HEK293 (cell line): ENCODE results near the gene MIF4GD.

ENCODE experiments used
- CTCF ChIA-PET: fragments of 350-600 bp; formaldehyde crosslinking; extraction: SDS; loops from one replicate; lab custom pipeline; 2021; ENCODE audit warnings: antibody characterized with exemption; lab: Yijun Ruan, JAX
- POLR2A ChIA-PET: fragments of 300-600 bp; formaldehyde crosslinking; extraction: SDS; loops from one replicate; lab custom pipeline; 2020; ENCODE audit warnings: antibody characterized with exemption, inconsistent platforms; lab: Yijun Ruan, JAX
- H3K27ac ChIP-seq: fragments of 200-500 bp; sonication (Bioruptor generic); 2 replicates; pipeline ENCODE4 v1.5.1; 2014; ENCODE audit warnings: low read depth, low read length, control low read depth, inconsistent platforms; ENCODE audit errors: extremely low read depth
- H3K36me3 ChIP-seq, 2 experiments: fragments of 200-500 bp in 1 of 2; sonication (Bioruptor generic) in 1 of 2; 1 replicate in 1 of 2; 2 replicates in 1 of 2; pipeline ENCODE4 v1.5.1; 2014 to 2017; ENCODE audit warnings: inconsistent platforms in 2 of 2, low read length in 2 of 2; ENCODE audit not compliant: control insufficient read depth in 2 of 2, insufficient read depth in 1 of 2
- H3K4me1 ChIP-seq: fragments of 200-500 bp; sonication (Bioruptor generic); 2 replicates; pipeline ENCODE4 v1.5.1; 2014; ENCODE audit warnings: mild to moderate bottlenecking, low read length, inconsistent platforms; ENCODE audit not compliant: control insufficient read depth, insufficient read depth
- H3K4me3 ChIP-seq: 2 replicates; pipeline ENCODE4 v1.5.1; 2011; ENCODE audit warnings: low read depth, mild to moderate bottlenecking, control low read depth, low read length, moderate library complexity
- H3K9me3 ChIP-seq: fragments of 200-500 bp; sonication (Bioruptor generic); 2 replicates; pipeline ENCODE4 v1.5.1; 2014; ENCODE audit warnings: low read depth, low read length, inconsistent platforms; ENCODE audit not compliant: control insufficient read depth, insufficient read depth
- EGR2 ChIP-seq: fragments of 450-650 bp; formaldehyde crosslinking; IDR thresholded peaks from 2 replicates; pipeline ENCODE4 v1.5.1; 2016; ENCODE audit warnings: low read depth, missing biosample characterization, missing genetic modification characterization
- KLF7 ChIP-seq: fragments of 450-650 bp; formaldehyde crosslinking; IDR thresholded peaks from 2 replicates; pipeline ENCODE4 v1.5.1; 2016; ENCODE audit warnings: missing biosample characterization, missing genetic modification characterization, borderline replicate concordance
- SP2 ChIP-seq: fragments of 450-650 bp; formaldehyde crosslinking; IDR thresholded peaks from 2 replicates; pipeline ENCODE4 v1.5.1; 2016; ENCODE audit warnings: missing biosample characterization, missing genetic modification characterization
- ZBTB49 ChIP-seq: fragments of 450-650 bp; formaldehyde crosslinking; IDR thresholded peaks from 2 replicates; pipeline ENCODE4 v1.5.1; 2016; ENCODE audit warnings: missing biosample characterization, missing genetic modification characterization, low read depth
- ZBTB8A ChIP-seq: fragments of 450-650 bp; formaldehyde crosslinking; IDR thresholded peaks from 2 replicates; pipeline ENCODE4 v1.5.1; 2016; ENCODE audit warnings: missing biosample characterization, missing genetic modification characterization
- ZNF132 ChIP-seq: fragments of 450-650 bp; formaldehyde crosslinking; IDR thresholded peaks from 2 replicates; pipeline ENCODE4 v1.5.1; 2017; ENCODE audit warnings: missing biosample characterization, missing genetic modification characterization, borderline replicate concordance
- ZNF133 ChIP-seq: fragments of 450-650 bp; formaldehyde crosslinking; IDR thresholded peaks from 2 replicates; pipeline ENCODE4 v1.5.1; 2016; ENCODE audit warnings: missing biosample characterization, missing genetic modification characterization
- ZNF175 ChIP-seq: fragments of 450-650 bp; formaldehyde crosslinking; IDR thresholded peaks from 2 replicates; pipeline ENCODE4 v1.5.1; 2016; ENCODE audit warnings: missing biosample characterization, missing genetic modification characterization
- ZNF266 ChIP-seq: fragments of 450-650 bp; formaldehyde crosslinking; IDR thresholded peaks from 2 replicates; pipeline ENCODE4 v1.5.1; 2016; ENCODE audit warnings: missing biosample characterization, missing genetic modification characterization, low read depth
- ZNF274 ChIP-seq, 2 experiments: fragments of 200-500 bp in 1 of 2; fragments of 450-650 bp in 1 of 2; sonication (Bioruptor generic) in 1 of 2; formaldehyde crosslinking in 1 of 2; IDR thresholded peaks; 2 replicates each; pipeline versions ENCODE4 v1.5.1 to v1.6.1; 2014 to 2016; ENCODE audit warnings: borderline replicate concordance in 1 of 2, inconsistent platforms in 1 of 2, low read length in 1 of 2, missing biosample characterization in 1 of 2, missing genetic modification characterization in 1 of 2
- ZNF529 ChIP-seq: fragments of 450-650 bp; formaldehyde crosslinking; IDR thresholded peaks from 2 replicates; pipeline ENCODE4 v1.5.1; 2017; ENCODE audit warnings: missing genetic modification characterization, missing biosample characterization; ENCODE audit not compliant: insufficient replicate concordance
- ZNF555 ChIP-seq: fragments of 450-650 bp; formaldehyde crosslinking; conservative IDR thresholded peaks from 2 replicates; pipeline ENCODE4 v1.5.1; 2017; ENCODE audit warnings: missing biosample characterization, mild to moderate bottlenecking, missing genetic modification characterization, inconsistent platforms
- ZNF600 ChIP-seq: fragments of 450-650 bp; formaldehyde crosslinking; IDR thresholded peaks from 2 replicates; pipeline ENCODE4 v1.5.1; 2016; ENCODE audit warnings: missing biosample characterization, missing genetic modification characterization
- ZNF792 ChIP-seq: fragments of 450-650 bp; formaldehyde crosslinking; IDR thresholded peaks from 2 replicates; pipeline ENCODE4 v1.5.1; 2016; ENCODE audit warnings: missing biosample characterization, missing genetic modification characterization

Gene MIF4GD

GRCh38 chr17:75307957-75308731 is 37.1 kb upstream of the MIF4GD start:
- CTCF ChIA-PET, result interaction anchor here (1.7 kb wide), 1 partner anchor 11 kb away, joined by 4 read pairs; no protein-coding TSS in a partner anchor
- H3K27ac ChIP-seq, result no peak overlapping the region
- H3K4me1 ChIP-seq, result no peaks in the 10 kb centered on the region
- no peaks in the 10 kb centered on the region; a peak in 1 of 3 replicates for H3K36me3 ChIP-seq
- TF ChIP-seq KLF7 (no peak), ZNF133 (no peak)
- TF ChIP-seq, all 188 proteins: peak for 0
- H3K4me3 ChIP-seq, result no peak overlapping the region
- POLR2A ChIA-PET, result interaction anchor here (0.6 to 1.3 kb wide), 3 partner anchors 18 to 98 kb away, joined by 3 to 7 read pairs (median 6); partner anchors contain the start of gene SLC25A19
- no peaks in the 10 kb centered on the region for H3K9me3 ChIP-seq

- no peaks in the 10 kb centered on the region; a peak in 1 of 3 replicates for H3K36me3 ChIP-seq
- ChIA-PET POLR2A (no interaction called here), CTCF (interaction anchor here (0.6 to 1.0 kb wide), 2 partner anchors 29 to 105 kb away, joined by 3 read pairs; no protein-coding TSS in a partner anchor)
- no peak for TF ChIP-seq ZNF792 (tag by site-specific recombination)
- TF ChIP-seq SP2 (tag by site-specific recombination), result no peak
- no peak for TF ChIP-seq ZNF266 (tag by site-specific recombination)
- no peak for TF ChIP-seq ZNF274 (IDR thresholded peaks at IDR 0.05; ENCODE audit: low read length)
- no peak for TF ChIP-seq ZNF274 (tag by site-specific recombination; IDR thresholded peaks at IDR 0.05; ENCODE audit: borderline replicate concordance)
- TF ChIP-seq ZBTB8A, result no peak
- TF ChIP-seq ZNF555 (tag by site-specific recombination), result no peak
- TF ChIP-seq ZNF175 (tag by site-specific recombination), result no peak
- no peak for TF ChIP-seq ZBTB49 (tag by site-specific recombination)
- TF ChIP-seq ZNF132 (tag by site-specific recombination), result no peak
- TF ChIP-seq ZNF529, result no peak
- TF ChIP-seq, all 188 proteins: peak for 0
- H3K27ac ChIP-seq, result no peak overlapping the region
- H3K4me1 ChIP-seq, result no peaks in the 10 kb centered on the region
- no peaks in the 10 kb centered on the region for H3K9me3 ChIP-seq
- H3K4me3 ChIP-seq, result no peak overlapping the region
These were observed 30.6 kb upstream of the MIF4GD start for GRCh38 chr17:75301502-75302206.

GRCh38 chr17:75301049-75301448 is 30.0 kb upstream of the MIF4GD start:
- Histone ChIP-seq H3K4me3 (no peak overlapping the region), H3K4me1 (no peaks in the 10 kb centered on the region), H3K9me3 (no peaks in the 10 kb centered on the region)
- CTCF ChIA-PET, result interaction anchor here (0.6 to 1.0 kb wide), 2 partner anchors 28 to 105 kb away, joined by 3 read pairs; no protein-coding TSS in a partner anchor
- no peak for TF ChIP-seq EGR2
- TF ChIP-seq ZNF600, result no peak
- TF ChIP-seq, all 188 proteins: peak for 0
- no peak overlapping the region for H3K27ac ChIP-seq
- H3K36me3 ChIP-seq, result no peaks in the 10 kb centered on the region; a peak in 1 of 3 replicates
- POLR2A ChIA-PET, result interaction anchor here (1.3 kb wide), 1 partner anchor 12 kb away, joined by 8 read pairs; the partner anchor contains the start of gene SLC25A19
